Measurements from ENCODE around the gene SUMF2.

DNA sequence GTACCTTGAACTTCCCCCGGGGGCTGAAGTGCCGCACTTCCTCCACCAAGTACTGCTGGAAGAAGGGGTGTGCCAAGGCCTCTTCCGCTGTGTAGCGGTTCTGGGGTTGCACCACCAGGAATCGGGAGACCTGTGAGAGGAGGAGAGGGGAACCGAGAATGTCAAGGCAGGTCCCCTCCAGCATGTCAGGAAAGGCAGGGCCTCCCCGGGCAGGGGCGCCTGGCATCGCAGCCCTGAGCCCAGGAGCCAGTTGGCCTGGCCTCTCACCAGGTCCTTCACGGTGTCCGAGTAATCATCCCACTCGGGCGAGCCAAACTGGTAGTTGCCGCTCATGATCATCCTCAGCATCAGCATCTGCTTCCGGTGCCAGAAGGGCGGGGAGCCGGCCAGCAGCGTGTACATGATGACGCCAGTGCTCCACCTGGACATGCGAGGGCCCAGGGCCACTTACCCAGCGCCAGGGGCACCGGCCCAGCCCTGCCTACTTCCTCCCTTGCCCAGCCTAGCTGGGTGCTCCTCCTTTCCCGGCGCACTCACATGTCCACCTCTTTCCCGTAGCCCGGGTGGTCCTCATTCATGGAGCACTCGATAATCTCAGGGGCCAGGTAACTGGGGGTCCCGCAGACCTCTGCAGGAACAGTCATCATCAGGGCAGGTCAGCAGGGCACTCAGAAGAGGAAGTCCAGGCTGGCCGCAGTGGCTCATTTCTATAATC lies 17.7 kb downstream of the SUMF2 start:
- no peak for TF ChIP-seq CEBPB (IDR thresholded peaks at IDR 0.05)
- TF ChIP-seq RFX5 (IDR thresholded peaks at IDR 0.05): no peak
- TF ChIP-seq POLR2A (IDR thresholded peaks at IDR 0.05; ENCODE audit: low read length): no peak
- no peak for TF ChIP-seq ESRRA (IDR thresholded peaks at IDR 0.05; ENCODE audit: borderline replicate concordance, low read length)

All from A549 (cell line).